Measurements from ENCODE around the gene CCSER2.

GRCh38 chr10:84373000-84373399 lies 44.6 kb downstream of the CCSER2 start:
- TF ChIP-seq CTCF (conservative IDR thresholded peaks at IDR 0.05) (no peak), EZH2 (IDR thresholded peaks at IDR 0.05; ENCODE audit: low read depth) (no peak)
